DMS53 (cell line): ENCODE results near the gene EHD4.

Experiments used
- DNase-seq: peaks from one replicate; lab custom pipeline; 2025; lab: John Stamatoyannopoulos, UW

EHD4 gene

DNA sequence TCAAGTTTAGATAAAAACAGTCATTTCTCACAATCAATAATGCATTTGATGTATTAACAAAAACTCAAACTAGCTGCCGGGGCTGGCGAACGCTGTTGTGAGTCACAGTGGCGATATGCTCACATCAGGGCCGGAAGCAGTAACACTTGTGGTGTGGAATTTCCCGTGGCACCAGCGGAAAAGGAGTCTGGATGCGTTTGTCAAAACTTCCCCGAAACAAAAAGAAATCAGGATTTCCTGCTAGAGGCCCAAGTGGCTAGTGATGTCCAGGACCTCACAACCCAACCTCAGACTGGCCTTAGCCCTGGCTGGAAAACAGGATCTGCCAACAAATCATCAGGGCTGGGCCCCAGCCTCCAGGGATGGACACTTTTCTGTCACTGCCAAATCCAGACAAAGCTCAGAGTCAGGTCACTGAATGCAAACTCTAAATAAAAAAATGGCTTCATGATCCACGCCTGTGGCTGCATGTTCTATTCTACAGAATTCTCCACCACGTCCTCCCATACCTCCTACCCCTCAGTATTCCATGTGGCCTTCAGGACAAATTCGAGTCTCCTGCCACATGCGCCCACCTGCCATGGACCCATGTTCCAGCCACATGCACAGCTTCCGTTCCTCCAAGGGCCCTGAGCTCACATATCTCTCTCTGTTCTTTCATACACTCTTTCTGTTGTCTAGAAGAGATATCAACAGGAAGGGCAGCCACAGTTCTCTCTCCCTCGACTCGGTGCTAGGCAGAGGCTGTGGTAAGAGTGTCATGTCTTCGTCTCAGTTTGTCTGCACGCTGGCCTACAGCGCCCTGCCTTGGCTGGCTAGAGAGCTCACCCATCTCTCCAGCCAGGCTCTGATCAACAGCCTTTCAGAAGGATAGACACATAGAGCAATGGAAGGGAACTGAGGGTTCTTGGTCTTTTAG lies 35.4 kb downstream of the EHD4 start:
- DNase-seq, result no peak

- DNase-seq, result no peak
Measured at GRCh38 chr15:41936155-41936554, 36.2 kb downstream of the EHD4 start.

- no peak for DNase-seq
Measured at GRCh38 chr15:41935566-41936020, 36.8 kb downstream of the EHD4 start.

GRCh38 chr15:41934843-41935242 lies 37.5 kb downstream of the EHD4 start:
- no peak for DNase-seq

GRCh38 chr15:41933771-41934170 lies 38.6 kb downstream of the EHD4 start:
- no peak for DNase-seq

DNA sequence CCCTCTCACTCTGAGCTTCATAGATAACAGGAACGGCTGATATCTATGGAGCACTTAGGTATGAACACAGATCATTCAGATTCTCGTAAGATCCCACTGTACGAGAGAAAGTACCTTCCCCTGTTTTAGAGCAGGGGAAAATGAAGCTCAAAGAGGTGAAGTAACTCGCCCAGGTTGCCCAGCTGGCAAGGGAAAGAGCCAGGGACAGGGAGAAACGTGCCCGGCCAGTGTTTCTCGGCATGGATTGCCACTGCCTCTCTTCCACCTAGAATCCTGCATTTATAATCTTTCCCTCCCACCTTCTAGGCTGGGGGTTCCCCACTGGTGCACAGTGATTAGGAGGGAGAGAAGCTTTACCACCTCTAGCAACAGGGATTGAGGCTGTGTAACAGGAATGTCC lies 39.0 kb downstream of the EHD4 start:
- no peak for DNase-seq

DNA sequence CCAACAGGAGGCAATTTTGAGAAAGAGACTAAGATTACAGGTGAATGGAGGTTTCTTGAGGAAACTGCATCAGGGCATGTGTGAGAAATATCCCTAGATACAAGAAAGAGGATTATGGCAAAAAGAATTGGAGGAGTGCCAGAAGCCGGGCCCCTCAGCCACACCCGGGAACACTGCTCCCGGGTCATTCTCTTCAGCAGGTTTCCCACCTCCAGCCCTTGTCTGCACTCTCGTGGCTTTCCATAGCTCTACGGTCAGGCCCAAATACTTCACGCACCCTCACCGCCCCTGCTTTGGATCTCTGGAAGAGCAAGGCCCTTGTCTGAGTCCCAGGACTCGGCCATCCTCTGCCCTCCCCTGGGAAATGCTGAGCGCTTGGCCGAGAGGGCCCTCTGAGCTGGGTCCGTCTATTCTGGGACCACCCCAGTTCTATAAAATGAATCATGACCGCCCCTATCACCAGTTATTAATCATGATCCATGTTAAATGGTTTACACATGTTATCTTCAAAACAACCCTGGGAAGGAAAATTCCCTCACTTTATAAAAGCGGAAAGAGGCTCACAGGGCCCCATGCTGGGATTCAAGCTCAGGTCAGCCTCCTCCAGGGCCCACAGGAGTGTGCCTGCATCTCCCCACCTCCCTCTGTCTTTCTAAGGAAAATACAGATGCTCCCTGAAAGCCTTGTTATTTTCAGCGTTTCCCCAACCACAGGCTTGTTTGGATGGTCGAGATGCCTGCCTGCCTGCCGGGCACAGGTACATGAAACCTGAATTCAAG lies 39.7 kb downstream of the EHD4 start:
- no peak for DNase-seq

GRCh38 chr15:41932101-41932500 lies 40.3 kb downstream of the EHD4 start:
- no peak for DNase-seq

GRCh38 chr15:41930867-41931222 lies 41.5 kb downstream of the EHD4 start:
- no peak for DNase-seq

GRCh38 chr15:41930221-41930866 lies 42.0 kb downstream of the EHD4 start:
- DNase-seq, result no peak

DNA sequence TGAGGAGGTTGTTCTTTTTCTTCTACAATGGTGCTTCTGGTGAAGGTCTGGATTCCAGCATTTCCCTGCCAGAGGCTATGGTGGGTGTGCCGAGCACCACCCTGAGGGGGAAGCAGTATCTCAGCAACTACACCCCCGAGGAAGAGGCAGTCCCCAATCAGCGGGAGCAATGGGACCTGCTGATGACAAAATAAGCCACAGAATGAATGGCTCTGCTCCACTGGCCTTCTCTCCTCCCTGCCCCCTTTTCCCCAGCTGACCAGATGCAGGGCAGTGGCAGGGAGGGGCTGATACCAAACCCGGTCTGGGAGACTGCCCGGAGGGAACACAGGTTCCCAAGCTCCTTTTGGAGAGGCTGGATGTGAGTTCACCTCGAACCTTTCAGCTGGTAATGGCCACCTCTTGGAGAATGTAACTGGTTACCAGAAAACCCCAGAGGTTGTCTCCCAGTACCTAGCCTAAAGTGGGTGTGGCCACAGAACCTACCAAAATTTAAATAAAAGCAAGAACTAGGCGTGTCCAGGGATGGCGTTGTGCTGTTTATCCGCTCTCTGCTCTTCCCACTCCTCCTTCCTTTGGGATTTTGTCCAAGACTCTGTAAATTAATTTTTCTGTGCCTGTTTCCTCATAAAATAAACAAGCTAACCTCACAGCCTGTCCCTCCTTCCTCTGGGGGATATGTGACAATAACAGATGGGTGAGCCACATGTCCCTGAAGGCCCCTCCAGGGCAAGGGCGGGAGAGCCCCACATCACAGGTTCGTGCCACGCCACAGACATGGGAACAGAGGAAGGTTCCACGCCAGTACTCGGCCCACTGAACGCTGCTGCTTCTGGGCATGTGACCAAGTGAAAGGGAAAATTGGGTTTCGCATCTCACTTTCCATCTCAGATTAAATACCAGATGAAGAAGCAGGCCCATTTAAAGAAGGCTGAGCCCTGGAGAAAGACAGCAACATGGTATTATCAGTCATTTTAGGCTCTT lies 43.4 kb downstream of the EHD4 start:
- no peak for DNase-seq

DNA sequence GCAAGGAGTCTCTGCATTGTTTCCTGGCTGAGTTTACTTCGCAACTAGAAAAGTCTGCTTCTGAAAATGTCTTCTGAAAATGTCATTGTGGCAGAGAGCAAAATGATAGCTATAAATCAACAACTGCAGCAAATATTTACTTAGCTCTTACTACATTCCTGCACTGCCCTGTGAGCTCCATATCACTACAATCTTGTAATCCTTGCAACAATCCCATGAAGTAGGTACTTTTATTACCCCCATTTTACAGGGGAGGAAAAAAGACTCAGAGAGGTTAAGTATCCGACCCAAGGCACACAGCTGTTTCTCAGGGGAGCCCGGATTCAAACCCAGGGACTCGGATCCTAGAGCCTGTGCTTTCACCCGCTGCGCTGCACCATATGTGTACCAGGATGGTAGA lies 44.3 kb downstream of the EHD4 start:
- peak; percentile 70 for DNase-seq

DNA sequence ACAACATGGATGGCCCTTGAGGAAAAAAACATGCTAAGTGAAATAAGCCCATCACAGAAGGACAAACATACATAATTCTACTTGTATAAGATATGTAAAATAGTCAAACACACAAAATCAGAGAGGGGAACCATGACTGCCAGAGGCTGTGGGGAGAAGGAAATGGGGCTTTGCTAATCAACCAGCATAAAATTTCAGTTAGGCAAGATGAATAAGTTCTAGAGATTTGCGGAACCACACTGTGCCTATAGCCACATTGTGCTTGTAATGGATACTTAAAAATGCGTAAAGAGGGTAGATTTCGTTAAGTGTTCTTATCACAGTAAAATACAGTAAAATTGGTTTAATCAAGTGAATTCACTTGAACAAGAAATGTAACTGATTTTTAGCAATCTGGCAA lies 44.8 kb downstream of the EHD4 start:
- DNase-seq, result no peak

- DNase-seq, result no peak
Measured at GRCh38 chr15:41926185-41927056, 45.9 kb downstream of the EHD4 start.

DNA sequence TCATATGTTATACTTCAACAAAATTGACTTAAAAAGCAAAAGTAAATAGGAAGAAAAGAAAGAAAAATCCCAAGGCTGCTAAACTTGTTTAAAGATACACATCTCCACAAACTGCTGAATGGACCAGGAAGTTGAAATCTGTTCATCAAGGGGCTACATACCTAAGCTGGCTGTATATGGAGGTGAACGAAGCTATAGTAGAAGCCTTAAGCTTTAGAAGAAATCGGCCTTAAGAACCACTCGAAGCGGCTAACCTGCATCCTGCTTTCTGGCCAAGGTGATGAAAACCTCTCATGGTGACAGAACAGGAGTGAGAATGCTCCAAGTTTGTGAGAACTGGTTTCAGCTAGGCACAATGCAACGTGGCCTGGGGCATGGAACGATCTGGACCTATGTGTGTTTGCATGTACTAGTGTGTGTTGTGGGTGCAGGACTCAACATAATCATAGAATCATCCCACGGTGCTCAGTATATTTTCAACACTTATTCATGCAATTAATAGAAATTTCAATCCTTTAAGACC lies 47.2 kb downstream of the EHD4 start:
- no peak for DNase-seq

DNA sequence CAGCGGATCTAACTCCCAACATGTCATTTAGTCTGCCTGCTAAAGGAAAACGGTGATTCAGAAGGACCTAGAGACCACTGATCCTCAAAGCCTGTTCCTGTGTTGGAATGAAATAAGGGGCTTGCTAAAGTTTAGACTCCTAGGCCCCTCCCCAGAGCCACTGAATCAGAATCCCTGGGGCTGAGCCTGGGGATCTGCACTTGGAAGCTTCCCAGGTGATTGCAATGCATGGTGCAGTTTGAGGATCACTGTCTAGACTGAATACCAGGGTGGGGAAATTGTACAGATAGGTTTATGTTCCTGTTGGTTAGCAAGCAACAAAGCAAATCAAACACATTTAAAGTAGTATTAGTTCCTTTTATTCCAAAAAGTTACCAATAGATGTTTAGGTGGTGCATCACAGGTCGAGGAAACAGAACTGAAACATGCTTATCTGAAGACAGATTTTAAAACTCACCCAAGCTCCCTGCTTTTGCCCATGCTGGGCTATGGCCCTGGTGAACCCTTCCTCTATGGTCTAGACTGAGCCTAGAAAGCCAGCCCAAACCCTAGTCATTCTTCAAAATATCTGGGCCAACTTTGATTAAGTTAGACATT lies 48.9 kb downstream of the EHD4 start:
- DNase-seq, result no peak

- no peak for DNase-seq
Measured at GRCh38 chr15:41922353-41922752, 50.0 kb downstream of the EHD4 start.

- DNase-seq, result no peak
Measured at GRCh38 chr15:41921639-41922038, 50.7 kb downstream of the EHD4 start.

DNA sequence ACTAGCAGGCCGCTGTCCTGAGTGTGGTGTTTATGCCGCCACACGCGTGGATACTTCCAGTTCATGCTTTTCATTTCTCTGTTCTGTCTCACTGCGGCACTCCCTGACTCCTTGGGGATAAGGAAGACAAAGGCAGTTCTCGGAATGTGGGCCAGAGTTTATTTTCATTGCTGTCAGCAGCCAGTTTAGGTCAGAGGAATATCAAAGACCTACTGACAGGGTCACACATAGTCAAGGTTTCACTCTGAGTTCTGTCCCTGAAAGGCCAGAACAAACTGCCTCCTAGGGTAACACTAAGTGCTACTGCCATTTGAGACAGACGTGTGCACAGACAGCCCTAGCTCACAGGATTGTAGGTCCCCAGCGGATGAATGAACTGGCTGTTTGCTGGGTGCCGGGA lies 51.2 kb downstream of the EHD4 start:
- DNase-seq, result no peak
